ENCODE results near the gene EVPLL. TPM values are rescaled to one million over a fixed set of nuclear protein-coding genes. Genes with fewer than 3 reads are reported as not detected.

Gene EVPLL
- total RNA-seq, 2 donors from 2014 or later = not detected

- no peak overlapping the region for H3K27ac Mint-ChIP-seq
- H3K9me3 Mint-ChIP-seq = peaks cover 4% of the 10 kb centered on the region
- 89 to 98% methylated on average over 7 to 15 of the region's 15 CpGs for WGBS, 2 experiments (ENCODE audit: insufficient coverage in 1 of 2, insufficient read length in 1 of 2)
- H3K27ac ChIP-seq (ENCODE audit: low read depth, low read length) = no peak overlapping the region
- H3K4me3 Mint-ChIP-seq = no peak overlapping the region
- H3K36me3 Mint-ChIP-seq (ENCODE audit: low read depth) = no peaks in the 10 kb centered on the region
- no peaks in the 10 kb centered on the region for H3K27me3 ChIP-seq (ENCODE audit: control insufficient read depth, insufficient read depth, low read length, poor library complexity, severe bottlenecking)
- no peak for DNase-seq
- no peaks in the 10 kb centered on the region for H3K4me1 Mint-ChIP-seq
- TF ChIP-seq CTCF (conservative IDR thresholded peaks at IDR 0.05) = no peak
- peaks cover under 1% of the 10 kb centered on the region for H3K9me3 ChIP-seq (ENCODE audit: control insufficient read depth, low read length)
- H3K36me3 ChIP-seq (ENCODE audit: control insufficient read depth, insufficient read depth, low read length) = no peaks in the 10 kb centered on the region
- no peak overlapping the region for H3K4me3 ChIP-seq (ENCODE audit: low read length)
- no peaks in the 10 kb centered on the region for H3K4me1 ChIP-seq (ENCODE audit: control insufficient read depth, insufficient read depth, low read length)
- peaks cover 12% of the 10 kb centered on the region for H3K27me3 Mint-ChIP-seq (ENCODE audit: insufficient read depth)
- no peak overlapping the region for H3K9ac ChIP-seq (ENCODE audit: extremely low read depth, low read length, poor library complexity, severe bottlenecking)
These were observed 3.0 kb downstream of the EVPLL start for GRCh38 chr17:18380471-18381157.

- H3K27me3 ChIP-seq (ENCODE audit: control insufficient read depth, insufficient read depth, low read length, poor library complexity, severe bottlenecking) = no peaks in the 10 kb centered on the region
- H3K4me3 ChIP-seq (ENCODE audit: low read length) = no peak overlapping the region
- Mint-ChIP-seq H3K27ac (no peak overlapping the region), H3K4me3 (no peak overlapping the region), H3K36me3 (ENCODE audit: low read depth) (no peaks in the 10 kb centered on the region), H3K27me3 (ENCODE audit: insufficient read depth) (peaks cover 12% of the 10 kb centered on the region), H3K4me1 (no peaks in the 10 kb centered on the region), H3K9me3 (no peaks in the 10 kb centered on the region)
- no peak for DNase-seq
- no peaks in the 10 kb centered on the region for H3K9me3 ChIP-seq (ENCODE audit: control insufficient read depth, low read length)
- H3K4me1 ChIP-seq (ENCODE audit: control insufficient read depth, insufficient read depth, low read length) = no peaks in the 10 kb centered on the region
- H3K36me3 ChIP-seq (ENCODE audit: control insufficient read depth, insufficient read depth, low read length) = no peaks in the 10 kb centered on the region
- no peak for TF ChIP-seq CTCF (conservative IDR thresholded peaks at IDR 0.05)
- no peak overlapping the region for H3K9ac ChIP-seq (ENCODE audit: extremely low read depth, low read length, poor library complexity, severe bottlenecking)
- H3K27ac ChIP-seq (ENCODE audit: low read depth, low read length) = no peak overlapping the region
- WGBS, 2 experiments (ENCODE audit: insufficient coverage in 1 of 2, insufficient read length in 1 of 2) = 87 to 91% methylated on average over 21 to 23 of the region's 23 CpGs
These were observed 3.8 kb downstream of the EVPLL start for GRCh38 chr17:18381158-18381952.

DNA sequence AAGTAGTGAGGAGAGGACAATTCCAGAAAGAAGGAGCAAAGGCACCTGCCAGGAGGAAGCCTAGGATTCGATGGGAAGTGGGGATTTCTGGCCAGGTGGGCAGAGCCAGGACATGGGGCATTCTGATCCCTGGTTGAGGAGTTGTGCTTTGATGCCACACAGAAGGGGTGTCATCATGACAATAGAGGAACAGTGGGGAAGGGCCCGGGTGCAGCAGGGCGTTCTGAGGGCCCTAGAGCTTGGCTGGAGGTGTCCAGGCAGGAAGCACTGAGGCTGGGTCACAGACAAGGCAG, 4.3 kb downstream of the EVPLL start:
- H3K27ac Mint-ChIP-seq = no peak overlapping the region
- no peaks in the 10 kb centered on the region for H3K4me1 ChIP-seq (ENCODE audit: control insufficient read depth, insufficient read depth, low read length)
- H3K27me3 Mint-ChIP-seq (ENCODE audit: insufficient read depth) = peaks cover 12% of the 10 kb centered on the region
- H3K27ac ChIP-seq (ENCODE audit: low read depth, low read length) = no peak overlapping the region
- H3K9me3 Mint-ChIP-seq = no peaks in the 10 kb centered on the region
- no peak for DNase-seq
- no peaks in the 10 kb centered on the region for H3K36me3 ChIP-seq (ENCODE audit: control insufficient read depth, insufficient read depth, low read length)
- H3K4me3 Mint-ChIP-seq = no peak overlapping the region
- no peak for TF ChIP-seq CTCF (conservative IDR thresholded peaks at IDR 0.05)
- H3K4me3 ChIP-seq (ENCODE audit: low read length) = no peak overlapping the region
- H3K4me1 Mint-ChIP-seq = no peaks in the 10 kb centered on the region
- no peaks in the 10 kb centered on the region for H3K27me3 ChIP-seq (ENCODE audit: control insufficient read depth, insufficient read depth, low read length, poor library complexity, severe bottlenecking)
- H3K9ac ChIP-seq (ENCODE audit: extremely low read depth, low read length, poor library complexity, severe bottlenecking) = no peak overlapping the region
- 85 to 86% methylated on average over 3 of the region's 3 CpGs for WGBS, 2 experiments (ENCODE audit: insufficient coverage in 1 of 2, insufficient read length in 1 of 2)
- H3K36me3 Mint-ChIP-seq (ENCODE audit: low read depth) = no peaks in the 10 kb centered on the region
- H3K9me3 ChIP-seq (ENCODE audit: control insufficient read depth, low read length) = no peaks in the 10 kb centered on the region

Data from endodermal cell (in vitro differentiated cells).